Measurements from ENCODE around the gene NMNAT2. TPM values are rescaled to one million over a fixed set of nuclear protein-coding genes. Genes with fewer than 3 reads are reported as not detected.

The NMNAT2 gene
- total RNA-seq, 4 donors from 2014 or later = 0.60 to 1.7 (median 0.92) TPM

DNA sequence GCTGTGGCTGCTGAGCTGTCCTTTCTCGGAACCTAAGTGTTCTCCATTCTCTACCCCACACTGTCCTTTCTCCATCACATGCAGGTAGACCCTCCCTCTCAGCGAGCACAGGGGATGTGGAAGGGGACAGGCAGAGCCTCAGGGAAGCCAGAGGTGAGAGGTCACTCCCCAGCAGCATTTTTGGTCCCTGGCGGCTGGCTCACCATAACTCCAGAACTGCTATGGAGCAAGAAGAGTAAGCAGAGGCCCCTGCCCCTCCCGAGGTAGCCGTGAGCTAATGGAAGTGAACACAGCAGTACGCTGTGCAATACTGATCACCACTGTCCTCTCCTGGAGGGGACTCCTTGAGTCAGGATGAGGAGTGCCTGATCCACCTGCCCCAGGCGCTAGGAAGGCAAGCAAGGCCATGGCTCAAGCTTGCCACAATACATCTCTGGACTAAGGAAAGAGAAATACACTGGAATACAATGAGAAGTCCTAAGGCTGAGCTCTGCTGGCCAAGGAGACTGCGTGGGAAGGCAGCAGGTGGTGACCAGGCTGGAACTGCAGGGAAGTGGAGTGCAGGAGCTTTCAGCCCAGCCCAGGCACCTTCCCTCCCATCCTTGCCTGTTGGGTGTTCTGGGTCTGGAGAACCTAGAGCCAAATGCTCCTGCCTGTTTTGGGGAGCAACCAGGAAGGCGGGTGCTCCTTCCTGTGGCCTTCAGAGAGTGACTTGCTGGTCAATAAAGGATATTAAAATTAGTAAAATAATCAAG, 135.9 kb downstream of the NMNAT2 start:
- no peaks in the 10 kb centered on the region for H3K9me3 ChIP-seq
- H3K4me1 ChIP-seq = peaks cover 0 to 71% (median 28%) of the 10 kb centered on the region in 4 donors
- H3K27ac ChIP-seq = peak overlapping the region in 3 of 4 donors; percentile 6 to 86 (median 74)
- no peak overlapping the region for H3K4me3 ChIP-seq
- TF ChIP-seq POLR2A (IDR thresholded peaks at IDR 0.05) (no peak), EP300 (IDR thresholded peaks at IDR 0.05) (no peak)
- TF ChIP-seq, protein P1, sequence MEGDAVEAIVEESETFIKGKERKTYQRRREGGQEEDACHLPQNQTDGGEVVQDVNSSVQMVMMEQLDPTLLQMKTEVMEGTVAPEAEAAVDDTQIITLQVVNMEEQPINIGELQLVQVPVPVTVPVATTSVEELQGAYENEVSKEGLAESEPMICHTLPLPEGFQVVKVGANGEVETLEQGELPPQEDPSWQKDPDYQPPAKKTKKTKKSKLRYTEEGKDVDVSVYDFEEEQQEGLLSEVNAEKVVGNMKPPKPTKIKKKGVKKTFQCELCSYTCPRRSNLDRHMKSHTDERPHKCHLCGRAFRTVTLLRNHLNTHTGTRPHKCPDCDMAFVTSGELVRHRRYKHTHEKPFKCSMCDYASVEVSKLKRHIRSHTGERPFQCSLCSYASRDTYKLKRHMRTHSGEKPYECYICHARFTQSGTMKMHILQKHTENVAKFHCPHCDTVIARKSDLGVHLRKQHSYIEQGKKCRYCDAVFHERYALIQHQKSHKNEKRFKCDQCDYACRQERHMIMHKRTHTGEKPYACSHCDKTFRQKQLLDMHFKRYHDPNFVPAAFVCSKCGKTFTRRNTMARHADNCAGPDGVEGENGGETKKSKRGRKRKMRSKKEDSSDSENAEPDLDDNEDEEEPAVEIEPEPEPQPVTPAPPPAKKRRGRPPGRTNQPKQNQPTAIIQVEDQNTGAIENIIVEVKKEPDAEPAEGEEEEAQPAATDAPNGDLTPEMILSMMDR (IDR thresholded peaks at IDR 0.05) = no peak
- no peaks in the 10 kb centered on the region for H3K36me3 ChIP-seq
- WGBS, 2 donors = 75 to 76% methylated on average over 8 to 9 of the region's 9 CpGs
- DNase-seq (ENCODE audit: low spot score in 2 of 2) = no peak
- H3K27me3 ChIP-seq = no peaks in the 10 kb centered on the region

DNA sequence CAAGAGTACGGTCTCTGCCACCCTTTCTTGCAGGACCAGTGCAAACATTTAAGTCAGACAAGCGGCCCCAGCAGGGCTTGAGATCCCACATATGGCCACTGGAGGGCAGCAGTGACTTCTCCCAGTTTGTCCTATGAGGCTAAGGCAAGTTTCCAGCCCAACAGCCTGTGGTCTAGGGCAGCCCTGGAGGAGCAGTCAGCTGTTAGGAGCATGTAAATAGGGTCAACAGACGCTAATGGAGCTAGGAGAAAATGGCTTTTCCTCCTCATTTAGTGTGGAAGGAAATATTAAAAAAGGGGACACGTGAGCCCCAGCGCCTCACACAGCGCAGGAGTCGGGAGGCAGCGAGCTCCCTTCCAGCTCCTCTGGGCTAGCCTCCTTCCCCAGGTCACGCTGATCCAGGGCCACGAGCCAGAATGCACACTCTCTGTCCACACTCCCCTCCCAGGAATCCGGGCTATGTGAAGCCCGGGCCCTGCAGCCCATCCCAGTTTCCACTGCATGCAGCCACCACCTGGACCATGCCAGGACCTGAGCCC, 136.6 kb downstream of the NMNAT2 start:
- no peaks in the 10 kb centered on the region for H3K36me3 ChIP-seq
- peak overlapping the region in 3 of 4 donors; percentile 6 to 86 (median 74) for H3K27ac ChIP-seq
- whole genome bisulfite sequencing, 2 donors = 21 to 27% methylated on average over 12 of the region's 12 CpGs
- H3K9me3 ChIP-seq = no peaks in the 10 kb centered on the region
- peak; percentile 91 to 98 for DNase-seq (ENCODE audit: low spot score in 2 of 2)
- H3K4me3 ChIP-seq = no peak overlapping the region
- H3K4me1 ChIP-seq = peaks cover 0 to 65% (median 28%) of the 10 kb centered on the region in 4 donors
- H3K27me3 ChIP-seq = no peaks in the 10 kb centered on the region
- TF ChIP-seq, protein P1 (IDR thresholded peaks at IDR 0.05) = peak; percentile 87 to 93 (median 90)
- no peak for TF ChIP-seq POLR2A (IDR thresholded peaks at IDR 0.05)
- peak in 1 of 2 donors; percentile 37 for TF ChIP-seq EP300 (IDR thresholded peaks at IDR 0.05)

DNA sequence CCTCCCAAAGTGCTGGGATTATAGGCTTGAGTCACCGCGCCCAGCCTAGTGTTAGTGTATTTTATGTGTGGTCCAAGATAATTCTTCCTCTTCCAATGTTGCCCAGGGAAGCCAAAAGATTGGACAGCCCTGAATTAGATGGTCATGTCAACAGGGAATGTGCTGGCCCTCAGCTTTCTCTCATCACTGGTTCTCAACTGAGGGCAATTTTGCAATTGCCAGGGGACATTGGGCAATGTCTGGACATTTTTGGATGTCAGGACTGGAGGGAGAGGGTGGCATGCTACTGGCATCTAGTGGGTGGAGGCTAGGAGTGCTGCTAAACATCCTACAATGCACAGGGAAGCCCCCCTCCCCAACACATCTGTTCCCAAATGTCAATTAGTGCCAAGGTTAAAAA, 137.1 kb downstream of the NMNAT2 start:
- peaks cover 0 to 62% (median 28%) of the 10 kb centered on the region in 4 donors for H3K4me1 ChIP-seq
- H3K9me3 ChIP-seq = no peaks in the 10 kb centered on the region
- no peaks in the 10 kb centered on the region for H3K36me3 ChIP-seq
- no peak overlapping the region for H3K4me3 ChIP-seq
- WGBS, 2 donors = 92 to 95% methylated on average over 2 of the region's 2 CpGs
- H3K27ac ChIP-seq = peak overlapping the region in 3 of 4 donors; percentile 9 to 86 (median 74)
- TF ChIP-seq POLR2A (IDR thresholded peaks at IDR 0.05) (no peak), EP300 (IDR thresholded peaks at IDR 0.05) (peak in 1 of 2 donors; percentile 81)
- TF ChIP-seq, protein P1 (IDR thresholded peaks at IDR 0.05) = no peak
- H3K27me3 ChIP-seq = no peaks in the 10 kb centered on the region
- DNase-seq (ENCODE audit: low spot score in 2 of 2) = peak; percentile 67 to 72

DNA sequence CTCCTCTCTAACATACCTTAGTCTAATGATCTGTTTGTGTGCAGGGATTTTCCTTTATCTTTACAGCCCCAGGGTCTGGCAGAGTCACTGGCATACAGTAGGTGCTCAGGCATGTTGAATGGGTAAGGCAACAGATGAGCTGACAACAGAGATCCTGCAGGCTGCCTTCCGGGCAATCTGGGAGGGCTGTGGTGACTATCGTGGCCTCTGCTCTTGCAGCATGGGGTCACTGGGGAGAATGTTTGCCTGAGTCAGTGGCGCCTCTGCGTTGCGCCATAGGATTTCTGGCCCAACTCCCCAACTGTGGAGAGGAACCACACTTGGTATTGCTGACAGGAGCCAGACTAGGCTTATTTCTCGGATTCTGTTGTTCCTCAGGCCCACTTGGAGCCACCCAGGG, 138.3 kb downstream of the NMNAT2 start:
- TF ChIP-seq, protein P1 (IDR thresholded peaks at IDR 0.05) = no peak
- TF ChIP-seq EP300 (IDR thresholded peaks at IDR 0.05) = peak in 1 of 2 donors; percentile 41
- Histone ChIP-seq H3K9me3 (no peaks in the 10 kb centered on the region), H3K27ac (peak overlapping the region in 2 of 4 donors; percentile 72 to 86), H3K4me3 (no peak overlapping the region), H3K4me1 (peaks cover 0 to 62% (median 28%) of the 10 kb centered on the region in 4 donors), H3K36me3 (no peaks in the 10 kb centered on the region), H3K27me3 (no peaks in the 10 kb centered on the region)
- DNase-seq (ENCODE audit: low spot score in 2 of 2) = no peak
- 89 to 94% methylated on average over 6 of the region's 6 CpGs for WGBS, 2 donors
